OCI-LY1 (cell line): ENCODE results near the gene OR9A2.

Source experiments
- EZH2 ChIP-seq: fragments of 200-600 bp; sonication (generic), shearing (Covaris generic); IDR thresholded peaks from 2 replicates; pipeline ENCODE4 v1.8.0; 2017; ENCODE audit warnings: borderline replicate concordance, mixed run types, mild to moderate bottlenecking, antibody characterized with exemption, low read length, moderate library complexity, mixed read lengths
- TF ChIP-seq, protein P1 (sequence below): fragments of 200-600 bp; sonication (generic), shearing (Covaris generic); IDR thresholded peaks from 2 replicates; pipeline ENCODE4 v1.5.1; 2017; ENCODE audit warnings: mild to moderate bottlenecking, antibody characterized with exemption, low read length, moderate library complexity, mixed read lengths

GRCh38 chr7:143038635-143039034, 11.7 kb upstream of the OR9A2 start:
- TF ChIP-seq, protein P1, sequence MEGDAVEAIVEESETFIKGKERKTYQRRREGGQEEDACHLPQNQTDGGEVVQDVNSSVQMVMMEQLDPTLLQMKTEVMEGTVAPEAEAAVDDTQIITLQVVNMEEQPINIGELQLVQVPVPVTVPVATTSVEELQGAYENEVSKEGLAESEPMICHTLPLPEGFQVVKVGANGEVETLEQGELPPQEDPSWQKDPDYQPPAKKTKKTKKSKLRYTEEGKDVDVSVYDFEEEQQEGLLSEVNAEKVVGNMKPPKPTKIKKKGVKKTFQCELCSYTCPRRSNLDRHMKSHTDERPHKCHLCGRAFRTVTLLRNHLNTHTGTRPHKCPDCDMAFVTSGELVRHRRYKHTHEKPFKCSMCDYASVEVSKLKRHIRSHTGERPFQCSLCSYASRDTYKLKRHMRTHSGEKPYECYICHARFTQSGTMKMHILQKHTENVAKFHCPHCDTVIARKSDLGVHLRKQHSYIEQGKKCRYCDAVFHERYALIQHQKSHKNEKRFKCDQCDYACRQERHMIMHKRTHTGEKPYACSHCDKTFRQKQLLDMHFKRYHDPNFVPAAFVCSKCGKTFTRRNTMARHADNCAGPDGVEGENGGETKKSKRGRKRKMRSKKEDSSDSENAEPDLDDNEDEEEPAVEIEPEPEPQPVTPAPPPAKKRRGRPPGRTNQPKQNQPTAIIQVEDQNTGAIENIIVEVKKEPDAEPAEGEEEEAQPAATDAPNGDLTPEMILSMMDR = no peak
- no peak for TF ChIP-seq EZH2
